NCI-H128 (cell line): ENCODE measurements around the gene CEMIP.
A peak's percentile ranks its signal among the peaks of the same experiment; 100 is the strongest.

Source experiments
- DNase-seq: peaks from one replicate; lab custom pipeline; 2025; ENCODE audit not compliant: unreplicated experiment; lab: John Stamatoyannopoulos, UW

Gene CEMIP

GRCh38 chr15:80996247-80996646 lies 217.1 kb downstream of the CEMIP start:
- DNase-seq, result no peak

- DNase-seq, result no peak
These were observed 218.5 kb downstream of the CEMIP start for GRCh38 chr15:80997692-80998091.

DNA sequence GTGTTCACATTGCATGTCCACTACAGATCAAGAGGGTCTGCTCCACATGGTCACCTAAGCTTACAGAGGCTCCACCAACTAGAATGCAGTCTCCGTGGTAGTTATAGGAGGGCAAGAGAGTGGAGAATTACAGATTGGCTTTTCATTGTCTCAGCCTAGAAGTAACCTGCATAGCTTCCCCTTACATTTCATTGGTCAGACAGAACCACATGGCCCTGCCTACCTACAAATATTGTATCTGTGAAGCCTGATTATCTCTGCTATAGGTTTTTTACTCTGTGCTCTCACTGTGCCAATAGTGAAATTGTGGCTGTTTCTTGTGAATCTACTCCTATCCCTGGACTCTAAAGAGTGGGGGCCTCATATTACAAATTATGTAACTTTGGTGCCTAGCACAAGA lies 219.1 kb downstream of the CEMIP start:
- no peak for DNase-seq

- no peak for DNase-seq
These were observed 220.5 kb downstream of the CEMIP start for GRCh38 chr15:80999623-81000036.

- no peak for DNase-seq
These were observed 221.0 kb downstream of the CEMIP start for GRCh38 chr15:81000144-81000623.

DNA sequence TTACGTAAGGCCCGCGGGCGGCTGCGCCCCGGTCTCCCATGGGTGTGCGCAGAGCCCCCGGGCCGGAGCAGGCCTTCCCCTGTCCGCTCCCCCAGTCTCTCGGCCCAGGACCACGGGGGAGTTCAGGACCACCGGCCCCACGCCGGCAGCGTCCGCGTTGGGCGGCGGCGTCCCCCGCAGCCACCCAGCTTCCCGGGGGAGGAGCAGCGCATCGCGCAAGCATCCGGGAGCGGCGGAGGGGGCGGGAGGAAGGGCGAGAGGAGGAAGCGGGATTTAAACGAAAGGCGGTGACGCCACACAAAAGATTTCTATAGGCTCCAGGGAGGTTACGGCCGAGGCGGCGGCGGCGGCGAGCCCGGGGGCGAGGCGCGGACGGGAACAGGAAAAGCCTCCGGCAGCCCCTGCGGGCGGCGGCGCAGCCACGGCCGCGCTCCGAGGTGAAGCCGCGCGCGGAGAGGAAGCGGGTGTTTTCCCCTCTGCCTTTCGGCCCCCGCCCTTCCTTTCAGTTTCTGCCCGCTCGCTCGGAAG lies 221.5 kb downstream of the CEMIP start, which contains the start of gene TLNRD1:
Gene TLNRD1, plus strand, starts transcription at position 300 of the 528 bp plus-strand sequence. CDS start 1,349 bp downstream, outside the sequence.
- DNase-seq, result peak; percentile 36
